NCI-H1105 treated with DMSO at 0.1 percent for 48 hours (cell line): ENCODE measurements around the gene DCLRE1A.

Experiments used
- DNase-seq: peaks from one replicate; lab custom pipeline; 2025; lab: John Stamatoyannopoulos, UW

DCLRE1A gene

GRCh38 chr10:113854013-113854760 is at the start of gene DCLRE1A, which contains the start of gene NHLRC2:
DCLRE1A (minus strand) TSS chr10:113854082; CDS start chr10:113853182, 900 bp downstream.
NHLRC2 (plus strand) TSS chr10:113854661; CDS start chr10:113854873, 212 bp downstream.
- DNase-seq = peak; percentile 58

- no peak for DNase-seq
These were observed 46.2 kb upstream of the DCLRE1A start for GRCh38 chr10:113899952-113900598.

GRCh38 chr10:113897693-113898618 is 44.1 kb upstream of the DCLRE1A start:
- DNase-seq = no peak

GRCh38 chr10:113895018-113895417 is 41.1 kb upstream of the DCLRE1A start:
- DNase-seq = no peak

GRCh38 chr10:113894581-113894980 is 40.7 kb upstream of the DCLRE1A start:
- no peak for DNase-seq

GRCh38 chr10:113893570-113893969 is 39.7 kb upstream of the DCLRE1A start:
- no peak for DNase-seq

GRCh38 chr10:113891476-113891875 is 37.6 kb upstream of the DCLRE1A start:
- no peak for DNase-seq

GRCh38 chr10:113890769-113891168 is 36.9 kb upstream of the DCLRE1A start:
- no peak for DNase-seq

- no peak for DNase-seq
These were observed 36.0 kb upstream of the DCLRE1A start for GRCh38 chr10:113889911-113890310.

- no peak for DNase-seq
These were observed 28.4 kb upstream of the DCLRE1A start for GRCh38 chr10:113882240-113882639.

- DNase-seq = no peak
These were observed 26.4 kb upstream of the DCLRE1A start for GRCh38 chr10:113880236-113880635.

- DNase-seq = no peak
These were observed 25.8 kb upstream of the DCLRE1A start for GRCh38 chr10:113879691-113880090.

GRCh38 chr10:113876461-113876860 is 22.6 kb upstream of the DCLRE1A start:
- DNase-seq = no peak

GRCh38 chr10:113875212-113875611 is 21.3 kb upstream of the DCLRE1A start:
- DNase-seq = no peak

- DNase-seq = no peak
These were observed 18.5 kb upstream of the DCLRE1A start for GRCh38 chr10:113872139-113873030.

- no peak for DNase-seq
These were observed 15.9 kb upstream of the DCLRE1A start for GRCh38 chr10:113869789-113870188.

- DNase-seq = no peak
These were observed 14.0 kb upstream of the DCLRE1A start for GRCh38 chr10:113867904-113868303.

- no peak for DNase-seq
These were observed 12.9 kb upstream of the DCLRE1A start for GRCh38 chr10:113866551-113867394.

GRCh38 chr10:113865901-113866300 is 12.0 kb upstream of the DCLRE1A start:
- DNase-seq = no peak

- no peak for DNase-seq
These were observed 5.4 kb upstream of the DCLRE1A start for GRCh38 chr10:113859261-113859660.
